GM18526 (cell line): ENCODE data around the gene TFEB.

ENCODE experiments used
- POLR2A ChIP-seq: IDR thresholded peaks from 3 replicates; pipeline ENCODE4 v1.6.1; 2011; ENCODE audit not compliant: insufficient read length; ENCODE audit errors: extremely low read depth

The TFEB gene

GRCh38 chr6:41732591-41733359, 2.6 kb downstream of the TFEB start:
- no peak for TF ChIP-seq POLR2A

- no peak for TF ChIP-seq POLR2A
Measured at GRCh38 chr6:41732149-41732548, 3.3 kb downstream of the TFEB start.

- no peak for TF ChIP-seq POLR2A
Measured at GRCh38 chr6:41731561-41732086, 3.8 kb downstream of the TFEB start.

GRCh38 chr6:41730531-41731436, 4.6 kb downstream of the TFEB start:
- TF ChIP-seq POLR2A, result no peak

- TF ChIP-seq POLR2A, result no peak
Measured at GRCh38 chr6:41729624-41730023, 5.8 kb downstream of the TFEB start.

GRCh38 chr6:41728954-41729353, 6.5 kb downstream of the TFEB start:
- no peak for TF ChIP-seq POLR2A

GRCh38 chr6:41728073-41728936, 7.1 kb downstream of the TFEB start:
- no peak for TF ChIP-seq POLR2A

GRCh38 chr6:41727705-41728072, 7.7 kb downstream of the TFEB start:
- TF ChIP-seq POLR2A, result no peak

GRCh38 chr6:41726876-41727275, 8.5 kb downstream of the TFEB start:
- TF ChIP-seq POLR2A, result no peak

- TF ChIP-seq POLR2A, result no peak
Measured at GRCh38 chr6:41724586-41725501, 10.6 kb downstream of the TFEB start.

- peak; percentile 23 for TF ChIP-seq POLR2A
Measured at GRCh38 chr6:41724228-41724580, 11.2 kb downstream of the TFEB start.

- TF ChIP-seq POLR2A, result peak; percentile 58
Measured at GRCh38 chr6:41723530-41724227, 11.7 kb downstream of the TFEB start.

- no peak for TF ChIP-seq POLR2A
Measured at GRCh38 chr6:41722969-41723529, 12.4 kb downstream of the TFEB start.

GRCh38 chr6:41721414-41721813, 14.0 kb downstream of the TFEB start:
- TF ChIP-seq POLR2A, result no peak

GRCh38 chr6:41720783-41721182, 14.6 kb downstream of the TFEB start:
- no peak for TF ChIP-seq POLR2A
